Left renal cortex interstitium (tissue), 4 donors: ENCODE data around the gene MRPL4. TPM values are rescaled to one million over a fixed set of nuclear protein-coding genes. Genes with fewer than 3 reads are reported as not detected.
"Not testable (repeated sequence)": the region's sequence is repeated elsewhere in the genome, so short reads cannot be mapped to it uniquely, and the experiment has no call there.

ENCODE experiments used
- DNase-seq, 4 donors: peaks; one replicate each; pipeline ENCODE4 v3.0.0-alpha.2; 2013; ENCODE audit warnings: low read depth in 4 of 4, low spot score in 2 of 4, missing footprints in 1 of 4
- polyA plus RNA-seq, 4 donors: library from polyadenylated mRNA; unstranded; fragments of 120-200 nt; gene quantifications; one replicate each; pipeline ENCODE4 v1.2.1, GENCODE V29; 2013; ENCODE audit not compliant: insufficient read length in 4 of 4

MRPL4 gene
- polyA plus RNA-seq, 4 donors: 31.5 to 59.7 (median 48.7) TPM

DNA sequence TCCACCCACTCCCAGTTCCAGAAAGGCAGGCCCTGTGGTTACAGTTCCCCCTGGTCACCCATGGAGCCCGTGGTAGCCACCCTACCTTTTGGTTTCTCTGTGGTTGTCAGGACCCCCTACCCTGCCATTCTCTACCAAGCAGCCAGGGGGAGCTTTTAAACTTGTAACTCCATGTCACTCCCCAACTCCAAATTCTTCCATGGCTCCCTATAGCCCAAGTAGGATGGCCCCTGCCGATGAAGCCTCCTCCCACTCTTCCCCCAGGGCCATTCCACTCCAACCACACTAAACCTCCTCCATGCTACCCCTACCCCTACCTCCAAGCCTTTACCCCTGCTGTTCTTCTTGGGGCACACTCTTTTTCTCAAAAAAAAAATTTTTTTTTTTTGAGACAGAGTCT is 23.1 kb upstream of the MRPL4 start:
- no peak for DNase-seq

DNA sequence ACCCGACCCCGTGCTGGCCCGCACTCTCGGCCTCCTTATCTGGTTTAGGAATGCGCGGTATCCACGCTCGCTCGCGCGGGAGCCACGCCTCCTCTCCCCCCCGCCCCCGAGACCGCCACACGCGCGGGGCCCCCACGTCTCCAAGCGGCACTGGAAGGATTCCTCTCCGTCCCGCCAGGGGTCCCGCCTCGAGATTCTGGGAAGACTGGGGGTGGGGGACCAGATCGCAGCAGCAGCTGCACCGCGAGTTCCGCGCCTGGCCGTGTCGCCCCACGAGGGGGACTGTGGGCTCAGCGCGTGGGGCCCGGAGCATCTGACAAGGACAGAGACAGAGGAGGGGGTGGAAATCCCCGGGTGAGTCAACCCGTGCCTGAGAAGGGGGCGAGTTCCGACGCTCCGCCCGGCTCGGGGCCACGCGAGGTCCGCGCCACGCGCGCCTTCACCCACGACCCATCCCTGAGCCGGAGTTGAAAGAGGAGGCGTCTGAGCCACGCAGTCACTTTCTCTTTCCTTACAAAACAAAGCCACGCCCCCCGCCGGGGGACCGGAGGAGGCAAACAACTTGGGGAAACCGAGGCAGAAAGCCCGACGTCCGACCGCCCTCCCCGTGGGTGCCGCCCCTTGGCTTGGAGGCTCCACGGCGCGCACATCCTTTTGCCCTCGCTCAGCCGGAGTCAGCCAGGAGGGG is 21.7 kb upstream of the MRPL4 start:
- DNase-seq: no peak

DNA sequence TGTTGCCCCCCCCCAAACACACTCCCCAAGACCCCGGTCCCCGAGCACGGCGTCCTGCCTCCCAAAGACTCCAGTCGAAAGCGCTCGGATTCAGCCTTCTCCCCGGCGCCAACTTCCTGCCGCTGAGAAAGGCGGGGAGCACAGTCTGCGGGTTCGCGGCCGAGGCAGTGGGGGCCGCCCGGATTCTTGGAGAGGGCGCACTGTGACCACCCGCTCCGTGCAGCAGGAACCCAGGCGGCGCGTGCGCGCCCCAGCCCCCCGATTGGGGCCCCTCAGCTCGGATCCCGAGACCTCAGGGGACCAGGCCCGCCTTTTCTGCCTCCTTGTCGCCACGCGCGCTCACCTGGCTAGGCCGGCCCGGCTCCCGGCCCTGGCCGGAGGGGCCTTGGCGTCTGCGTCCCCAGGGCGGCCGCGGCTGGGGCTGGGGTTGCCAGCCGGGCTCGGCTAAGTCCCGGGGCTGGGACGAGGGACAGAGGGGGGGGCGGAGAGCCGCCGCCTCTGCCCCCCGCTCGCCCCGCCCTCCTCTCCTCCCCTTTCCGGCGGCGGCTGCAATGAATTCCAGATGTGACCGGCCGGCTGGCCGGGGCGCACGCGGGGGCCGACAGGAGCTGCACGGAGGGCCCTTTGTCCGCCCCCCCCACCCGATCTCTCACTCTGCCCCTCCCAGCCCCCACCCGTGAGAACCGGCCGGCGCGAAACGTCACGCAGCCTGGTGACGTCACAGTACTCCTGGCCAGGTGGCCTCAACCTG is 21.0 kb upstream of the MRPL4 start, which contains the start of gene S1PR2:
S1PR2 (minus strand) TSS at position 471 of the 751 bp plus-strand sequence. CDS start 6,426 bp downstream, outside the sequence.
- peak in 2 of 4 donors; percentile 69 to 72 for DNase-seq

DNA sequence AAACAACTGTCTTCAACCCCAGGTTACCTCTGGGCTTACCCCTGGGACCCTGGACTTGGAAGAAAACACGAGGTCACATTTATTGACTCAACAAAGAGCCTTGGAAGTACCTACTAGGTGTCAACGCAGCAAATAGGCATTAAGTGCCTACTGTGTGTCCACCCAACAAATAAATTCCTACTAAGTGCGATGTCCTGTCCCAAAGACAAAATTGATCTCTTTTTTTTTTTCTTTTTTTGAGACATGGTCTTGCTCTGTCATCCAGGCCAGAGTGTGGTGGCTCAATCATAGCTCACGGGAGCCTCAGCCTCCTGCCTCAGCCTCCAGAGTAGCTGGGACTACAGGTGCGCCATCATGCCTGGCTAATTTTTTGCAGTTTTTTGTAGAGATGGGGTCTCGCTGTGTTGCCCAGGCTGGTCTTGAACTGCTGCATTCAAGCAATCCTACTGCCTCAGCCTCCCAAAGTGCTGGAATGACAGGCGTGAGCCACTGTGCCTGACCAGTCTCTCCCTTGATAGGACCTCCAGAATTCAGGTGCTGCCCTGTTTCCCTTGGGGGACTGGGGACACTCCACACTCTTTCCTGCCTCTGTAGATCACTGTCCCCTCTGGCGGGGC is 20.3 kb upstream of the MRPL4 start:
- no peak for DNase-seq

DNA sequence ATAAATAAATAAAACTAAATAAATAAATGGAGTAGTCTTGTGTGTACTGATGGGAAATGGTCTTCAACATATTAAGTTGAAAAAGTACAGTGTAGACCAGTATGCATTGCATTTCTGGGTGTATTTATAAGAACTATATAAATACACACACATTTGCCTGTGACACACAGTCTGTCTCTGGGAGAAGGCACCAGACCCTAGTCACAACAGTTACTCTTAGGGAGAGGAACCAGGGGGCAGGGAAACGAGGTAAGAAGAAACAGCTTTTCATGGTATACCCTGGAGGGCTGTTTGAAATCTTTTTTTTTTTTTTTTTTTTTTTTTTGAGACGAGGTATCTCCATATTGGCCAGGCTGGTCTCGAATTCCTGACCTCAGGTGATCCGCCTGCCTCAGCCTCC is 18.1 kb upstream of the MRPL4 start:
- no peak for DNase-seq

DNA sequence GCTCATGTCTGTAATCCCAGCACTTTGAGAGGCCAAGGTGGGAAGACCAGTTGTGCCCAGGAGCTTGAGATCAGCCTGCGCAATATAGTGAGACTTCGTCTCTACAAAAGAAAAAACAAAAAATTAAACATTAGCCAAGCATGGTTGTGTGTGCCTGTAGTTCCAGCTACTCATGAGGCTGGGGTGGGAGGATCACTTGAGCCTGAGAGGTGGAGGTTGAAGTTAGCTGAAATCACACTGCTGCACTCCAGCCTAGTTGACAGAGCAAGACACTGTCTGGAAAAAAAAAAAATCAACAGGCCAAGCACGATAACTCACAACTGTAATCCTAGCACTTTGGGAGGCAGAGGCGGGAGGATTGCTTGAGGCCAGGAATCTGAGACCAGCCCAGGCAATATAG is 17.0 kb upstream of the MRPL4 start:
- DNase-seq: no peak

DNA sequence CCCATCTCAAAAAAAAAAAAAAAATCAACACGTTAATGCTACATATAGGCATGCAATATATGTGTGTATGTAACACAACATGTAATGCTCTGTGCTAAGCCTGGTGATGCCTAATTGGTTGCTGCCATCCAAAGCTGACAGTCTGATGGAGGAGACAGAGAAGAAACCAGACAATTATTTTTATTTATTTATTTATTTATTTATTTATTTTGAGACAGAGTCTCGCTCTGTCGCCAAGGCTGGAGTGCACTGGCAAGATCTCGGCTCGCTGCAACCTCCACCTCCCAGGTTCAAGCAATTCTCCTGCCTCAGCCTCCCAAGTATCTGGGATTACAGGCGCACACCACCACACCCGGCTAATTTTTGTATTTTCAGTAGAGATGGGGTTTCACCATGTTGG is 16.6 kb upstream of the MRPL4 start:
- not testable (repeated sequence) for DNase-seq

DNA sequence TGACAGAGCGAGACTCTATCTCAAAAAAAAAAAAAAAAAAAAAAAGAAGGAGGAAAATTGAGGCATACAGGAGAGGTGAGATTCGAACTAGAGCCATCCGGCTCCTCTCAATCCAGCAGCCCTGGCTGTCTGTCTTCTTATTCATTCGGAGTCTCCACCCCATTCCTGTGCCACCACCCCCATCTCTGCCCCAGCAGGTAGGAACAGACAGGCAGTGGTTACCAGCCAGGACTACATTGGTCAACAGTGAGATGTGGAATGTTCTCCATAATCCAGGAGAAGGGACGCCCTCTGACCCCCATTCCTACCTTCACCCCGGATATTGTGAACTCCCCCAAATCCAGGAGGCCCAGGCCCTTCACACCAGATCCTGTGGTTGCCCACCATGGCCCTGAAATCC is 14.3 kb upstream of the MRPL4 start:
- DNase-seq: no peak

DNA sequence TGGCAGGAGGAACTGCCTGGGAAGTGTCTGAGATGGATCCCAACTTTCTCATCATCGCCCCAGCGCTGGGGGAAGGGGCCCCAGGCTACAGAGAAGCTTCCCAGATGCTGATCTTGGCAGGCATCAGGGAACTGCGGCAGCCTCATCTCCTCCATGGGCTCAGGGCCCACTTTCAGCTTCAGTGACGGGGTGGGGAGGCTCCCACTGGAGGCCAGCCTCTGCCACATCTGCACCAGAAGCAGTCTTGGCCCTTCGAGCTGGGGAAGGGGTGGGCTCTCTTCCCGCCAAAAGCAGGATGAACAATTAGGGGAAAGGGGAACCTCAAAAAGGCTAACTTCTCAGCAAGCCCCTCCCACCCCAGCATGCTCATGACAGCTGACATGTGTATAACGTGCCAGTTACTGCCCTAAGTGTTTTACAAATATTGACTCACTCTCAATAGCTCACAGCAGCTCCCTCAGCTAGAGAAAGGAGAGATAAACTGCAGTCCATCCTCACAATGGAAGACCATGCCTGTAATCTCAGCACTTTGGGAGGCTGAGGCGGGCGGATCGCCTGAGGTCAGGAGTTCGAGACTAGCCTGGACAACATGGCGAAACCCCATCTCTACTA is 13.7 kb upstream of the MRPL4 start:
- DNase-seq: peak in 1 of 4 donors; percentile 49

DNA sequence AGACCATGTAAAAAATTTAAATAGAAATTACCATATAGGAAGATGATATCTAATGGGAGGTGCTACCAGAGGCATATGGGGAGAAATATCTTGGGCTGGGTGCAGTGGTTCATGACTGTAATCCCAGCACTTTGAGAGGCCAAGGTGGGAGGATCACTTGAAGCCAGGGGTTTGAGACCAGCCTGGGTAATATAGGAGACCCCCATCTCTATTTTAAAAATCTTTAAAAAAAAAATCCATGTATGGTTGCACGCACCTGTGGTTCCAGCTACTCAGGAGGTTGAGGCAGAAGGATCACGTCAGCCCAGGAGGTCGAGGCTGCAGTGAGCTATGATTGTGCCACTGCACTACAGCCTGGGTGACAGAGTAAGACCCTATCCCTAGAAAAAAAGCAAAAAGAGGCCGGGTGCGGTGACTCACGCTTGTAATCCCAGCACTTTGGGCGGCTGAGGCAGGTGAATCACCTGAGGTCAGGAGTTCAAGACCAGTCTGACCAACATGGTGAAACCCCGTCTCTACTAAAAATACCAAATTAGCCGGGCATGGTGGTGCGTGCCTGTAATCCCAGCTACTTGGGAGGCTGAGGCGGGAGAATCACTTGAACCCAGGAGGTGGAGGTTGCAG is 10.1 kb upstream of the MRPL4 start:
- not testable (repeated sequence) for DNase-seq

DNA sequence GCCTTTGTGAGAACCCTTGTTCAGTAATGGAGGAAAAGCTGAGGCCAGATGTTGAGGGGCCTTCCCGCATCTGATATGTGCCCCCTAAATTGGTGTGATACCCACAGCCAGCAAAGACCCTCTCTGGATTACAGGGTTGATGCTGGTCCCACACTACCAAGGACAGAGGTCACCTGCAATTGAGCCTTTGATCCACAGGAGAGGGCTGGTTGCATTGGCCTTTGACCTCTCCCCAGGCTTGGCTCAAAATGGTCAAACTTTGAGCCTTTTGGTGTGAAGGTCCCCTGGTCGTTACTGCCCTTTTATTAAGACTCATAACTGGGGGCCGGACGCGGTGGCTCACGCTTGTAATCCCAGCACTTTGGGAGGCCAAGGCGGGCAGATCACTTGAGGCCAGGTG is 8.4 kb upstream of the MRPL4 start:
- no peak for DNase-seq

DNA sequence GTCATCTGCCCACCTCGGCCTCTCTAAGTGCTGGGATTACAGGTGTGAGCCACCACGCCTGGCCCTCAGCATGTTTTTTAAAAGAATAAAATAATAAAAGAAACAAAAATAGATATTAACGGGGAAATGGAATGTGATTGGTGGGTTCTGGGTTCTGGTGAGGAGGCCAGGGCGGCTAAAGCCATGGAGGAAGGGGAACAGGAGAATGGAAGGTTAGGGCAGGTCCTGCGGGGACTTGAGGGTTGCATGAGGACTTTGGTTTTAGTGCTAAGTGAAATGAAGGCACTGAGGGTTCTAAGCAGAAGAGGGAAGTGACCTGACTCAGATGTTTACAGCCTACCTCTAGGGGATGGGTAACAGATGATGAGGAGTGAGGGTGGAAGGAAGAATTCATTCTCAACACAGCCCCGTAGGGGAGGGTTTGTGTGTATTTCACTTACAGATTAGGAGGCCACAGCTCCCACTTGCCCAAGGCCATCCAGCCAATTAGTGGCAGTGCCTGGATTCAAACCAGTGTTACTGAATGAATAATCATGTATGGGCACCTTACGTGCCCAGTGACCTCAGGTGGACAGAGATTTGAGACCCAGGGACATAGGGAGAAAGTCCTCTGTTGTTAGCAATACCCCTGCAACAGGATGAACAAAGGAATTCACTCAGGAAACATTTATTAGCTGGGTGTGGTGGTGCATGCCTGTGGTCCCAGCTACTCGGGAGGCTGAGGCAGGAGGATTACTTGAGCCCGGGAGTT is 6.7 kb upstream of the MRPL4 start:
- DNase-seq: no peak

DNA sequence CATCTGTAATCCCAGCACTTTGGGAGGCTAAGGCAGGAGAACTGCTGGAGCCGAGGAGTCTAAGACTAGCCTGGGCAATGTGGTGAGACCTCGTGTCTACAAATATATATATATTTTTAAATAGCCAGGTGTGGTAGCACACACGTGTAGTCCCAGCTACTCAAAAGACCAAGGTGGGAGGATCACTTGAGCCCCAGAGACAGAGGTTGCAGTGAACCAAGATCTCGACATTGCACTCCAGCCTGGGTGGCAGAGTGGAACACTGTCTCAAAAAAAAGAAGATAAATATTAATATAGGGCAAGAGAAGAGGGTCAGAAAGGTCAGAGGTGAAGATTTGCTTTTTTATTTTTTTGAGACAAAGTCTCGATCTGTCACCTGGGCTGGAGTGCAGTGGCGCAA is 5.5 kb upstream of the MRPL4 start:
- DNase-seq: no peak

DNA sequence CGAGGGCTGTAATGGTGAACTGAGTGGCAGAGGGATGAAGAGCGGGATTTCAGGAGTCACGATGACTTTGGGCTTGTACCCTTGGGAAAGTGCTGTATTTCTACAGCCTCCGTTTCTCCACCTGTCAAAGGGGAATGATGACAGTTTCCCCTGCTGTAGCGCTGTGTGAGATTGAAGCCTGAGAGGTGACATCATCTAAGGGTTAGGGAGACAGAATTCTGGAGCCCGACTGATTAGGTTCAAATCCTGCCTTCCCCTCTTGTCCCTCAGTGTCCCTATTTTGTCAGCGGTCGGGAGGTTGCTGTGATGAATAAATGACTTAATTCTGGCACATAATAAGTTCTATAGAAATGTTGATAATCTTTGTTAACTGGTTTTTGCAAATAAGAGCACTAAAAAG is 693 bp downstream of the MRPL4 start:
- no peak for DNase-seq

DNA sequence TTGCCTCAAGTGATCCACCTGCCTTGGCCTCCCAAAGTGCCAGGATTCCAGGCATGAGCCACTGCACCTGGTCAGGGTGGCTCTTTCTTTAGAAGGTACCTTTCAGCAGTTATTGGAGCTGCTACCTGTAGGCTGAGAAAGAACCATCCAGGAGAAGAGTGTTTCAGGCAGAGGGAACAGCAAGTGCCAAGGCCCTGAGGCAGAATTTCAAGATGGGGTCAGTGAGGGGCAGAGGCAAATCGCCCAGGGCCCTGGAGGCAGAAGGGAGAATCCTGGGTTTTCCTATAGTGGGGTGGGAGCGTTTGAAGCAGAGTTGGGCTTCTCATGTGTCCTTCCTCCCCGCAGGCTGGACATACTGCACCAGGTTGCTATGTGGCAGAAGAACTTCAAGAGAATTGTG is 2.2 kb downstream of the MRPL4 start:
- DNase-seq: no peak

DNA sequence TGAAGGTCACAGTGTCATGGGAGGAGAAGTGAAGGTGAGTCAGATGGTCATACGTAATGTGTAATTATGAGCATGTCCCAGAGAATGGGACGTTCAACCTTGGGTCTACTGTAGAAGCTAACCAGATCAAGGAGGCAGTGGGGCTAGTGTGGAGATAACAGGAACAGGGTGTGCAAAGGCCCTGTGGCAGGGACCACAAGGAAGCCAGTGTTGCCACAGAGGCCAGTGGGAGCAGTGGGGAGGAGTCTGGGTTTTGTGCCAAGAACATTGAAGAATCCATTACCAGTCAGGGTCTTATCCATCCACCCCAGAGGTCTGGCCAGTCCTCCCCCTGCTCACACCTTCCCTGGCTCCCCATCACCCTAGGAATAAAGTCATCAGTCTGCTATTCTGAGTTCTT is 3.3 kb downstream of the MRPL4 start:
- no peak for DNase-seq

DNA sequence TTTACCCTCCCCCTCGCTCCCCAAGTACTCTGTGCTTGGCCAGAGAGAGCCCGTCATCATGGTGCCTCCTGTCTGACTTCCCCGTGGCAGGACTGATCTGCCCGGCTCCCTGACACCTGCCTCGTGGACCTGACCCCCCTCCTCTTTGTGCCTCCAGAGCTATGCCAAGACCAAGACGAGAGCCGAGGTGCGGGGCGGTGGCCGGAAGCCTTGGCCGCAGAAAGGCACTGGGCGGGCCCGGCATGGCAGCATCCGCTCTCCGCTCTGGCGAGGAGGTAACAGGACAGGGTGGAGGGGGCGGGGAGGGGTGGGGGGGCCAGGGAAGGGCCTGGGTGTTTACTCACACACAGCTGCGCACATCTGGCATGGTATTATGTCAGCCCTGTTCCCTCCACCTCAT is 4.5 kb downstream of the MRPL4 start:
- no peak for DNase-seq

DNA sequence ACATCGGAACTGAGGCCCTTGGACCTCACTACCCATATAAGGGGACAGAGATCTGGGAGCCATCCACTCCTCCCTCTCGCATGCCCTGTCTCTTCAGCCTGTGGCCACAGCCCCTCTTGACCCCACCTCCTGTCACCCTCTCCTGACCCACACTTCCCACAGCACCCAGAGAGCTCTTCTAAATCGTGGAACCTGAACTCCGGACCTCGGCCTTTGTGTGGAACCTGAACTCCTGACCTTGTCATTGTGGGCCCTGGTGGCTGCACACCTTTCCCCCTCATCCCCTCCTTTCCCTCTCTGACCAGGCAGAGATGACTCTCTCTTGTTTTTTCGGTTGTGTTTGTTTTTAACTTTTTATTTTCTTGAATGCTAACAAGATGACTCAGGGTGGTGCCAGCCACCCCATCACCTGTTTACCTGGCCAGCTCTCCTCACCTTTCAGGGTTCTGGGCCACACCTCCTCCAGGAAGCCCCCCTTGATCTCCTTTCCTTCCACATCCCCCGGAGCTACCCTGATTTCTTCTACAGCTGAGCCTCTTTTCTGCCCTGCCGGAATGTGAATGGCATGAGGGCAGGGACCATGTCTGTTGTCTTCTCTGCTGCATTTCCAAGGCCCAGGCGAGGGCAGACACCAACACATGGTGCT is 5.1 kb downstream of the MRPL4 start:
- DNase-seq: no peak

DNA sequence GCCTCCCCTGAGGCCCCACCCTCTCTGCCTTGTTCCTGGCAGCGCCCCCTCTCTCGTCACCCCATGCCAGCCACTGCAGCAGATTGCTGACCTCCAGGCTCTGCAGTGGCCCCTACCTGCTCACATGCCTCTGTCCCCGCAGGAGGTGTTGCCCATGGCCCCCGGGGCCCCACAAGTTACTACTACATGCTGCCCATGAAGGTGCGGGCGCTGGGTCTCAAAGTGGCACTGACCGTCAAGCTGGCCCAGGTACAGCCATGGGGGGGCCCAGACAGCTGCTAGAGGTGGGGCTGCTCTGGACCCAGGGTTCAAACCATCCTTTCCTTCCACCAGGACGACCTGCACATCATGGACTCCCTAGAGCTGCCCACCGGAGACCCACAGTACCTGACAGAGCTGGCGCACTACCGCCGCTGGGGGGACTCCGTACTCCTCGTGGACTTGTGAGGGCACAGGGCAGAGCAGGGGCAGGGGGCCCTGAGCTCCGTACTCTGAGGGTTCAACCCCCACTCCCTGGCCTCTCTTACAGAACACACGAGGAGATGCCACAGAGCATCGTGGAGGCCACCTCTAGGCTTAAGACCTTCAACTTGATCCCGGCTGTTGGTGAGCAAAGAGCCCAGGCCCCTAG is 6.2 kb downstream of the MRPL4 start:
- DNase-seq: no peak
